GM18867 (cell line): ENCODE results near the gene POLRMT.
"Not testable (repeated sequence)": the region's sequence is repeated elsewhere in the genome, so short reads cannot be mapped to it uniquely, and the experiment has no call there.

ENCODE experiments used
- ATAC-seq: cut with Tn5 transposase; IDR thresholded peaks from one replicate; pipeline ENCODE4 v1.9.1; 2021; ENCODE audit warnings: mild to moderate bottlenecking, moderate library complexity; ENCODE audit not compliant: unreplicated experiment

The POLRMT gene

DNA sequence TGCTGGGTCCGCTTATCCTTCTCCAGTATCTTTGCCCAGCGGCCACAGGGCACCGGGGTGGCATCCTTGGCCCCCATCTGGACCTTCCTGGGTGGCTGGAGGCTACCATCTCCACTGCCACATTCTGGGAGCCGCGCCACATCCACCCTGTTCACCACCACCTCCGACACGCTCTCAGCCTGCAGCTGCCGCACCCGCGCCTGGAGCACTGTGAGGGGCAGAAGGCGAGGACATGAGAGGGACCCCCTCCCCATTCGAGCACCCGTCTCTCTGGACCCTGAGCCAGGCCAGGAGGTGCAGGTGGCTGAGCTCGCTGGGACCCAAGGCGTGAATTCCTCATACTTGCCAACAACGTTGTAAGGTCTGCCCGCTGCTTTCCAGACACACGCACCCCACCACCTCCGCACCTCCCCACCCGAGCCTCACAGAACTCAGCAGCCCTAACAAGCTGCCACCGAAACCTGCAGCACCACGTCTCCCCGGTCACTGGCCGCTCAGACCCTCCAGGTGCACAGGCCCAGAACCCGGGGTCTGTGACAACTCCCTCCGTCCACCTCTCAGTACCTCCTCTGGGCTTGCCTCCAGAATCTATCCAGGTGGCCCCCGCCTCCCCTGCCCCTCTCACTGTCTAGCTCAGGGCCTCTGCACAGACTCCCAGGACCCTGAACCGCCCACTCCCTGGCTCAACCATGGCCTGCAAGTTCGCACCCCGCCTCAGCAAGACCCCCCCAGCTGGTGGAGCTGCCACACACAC lies 3.2 kb downstream of the POLRMT start:
- ATAC-seq, result no peak

GRCh38 chr19:629515-629914 lies 3.8 kb downstream of the POLRMT start:
- ATAC-seq, result not testable (repeated sequence)

GRCh38 chr19:628168-628567 lies 5.2 kb downstream of the POLRMT start:
- no peak for ATAC-seq

DNA sequence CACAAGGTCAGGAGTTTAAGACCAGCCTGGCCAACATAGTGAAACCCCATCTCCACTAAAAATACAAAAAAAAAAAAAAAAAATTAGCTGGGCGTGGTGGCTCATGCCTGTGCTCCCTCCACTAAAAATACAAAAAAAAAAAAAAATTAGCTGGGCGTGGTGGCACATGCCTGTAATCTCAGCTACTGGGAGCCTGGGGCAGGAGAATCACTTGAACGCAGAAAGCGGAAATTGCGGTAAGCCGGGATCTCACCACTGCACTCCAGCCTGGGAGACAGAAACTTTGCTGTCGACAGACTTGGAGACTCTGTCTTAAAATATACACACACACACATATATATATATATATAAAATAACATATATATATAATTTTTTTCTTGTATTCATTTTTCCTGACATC lies 6.8 kb downstream of the POLRMT start:
- not testable (repeated sequence) for ATAC-seq

DNA sequence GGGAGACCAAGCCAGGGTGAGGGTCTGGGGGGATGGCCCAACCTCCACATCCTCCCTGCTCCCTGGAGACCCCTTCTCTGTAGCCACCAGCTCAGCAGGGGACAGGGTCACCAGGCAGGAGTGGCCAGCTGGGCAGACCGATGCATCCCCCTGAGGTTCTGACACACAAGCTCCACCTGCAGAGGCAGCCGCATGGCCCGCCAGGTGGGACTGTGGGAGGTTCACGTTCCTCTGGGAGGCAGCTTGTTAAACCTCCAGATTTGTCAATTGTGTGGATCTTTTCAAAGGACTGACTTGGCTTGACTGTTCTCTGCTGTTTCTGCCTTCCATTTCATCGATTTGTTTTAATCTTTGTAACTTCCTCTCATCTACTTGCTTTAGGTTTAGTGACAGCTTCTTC lies 8.1 kb downstream of the POLRMT start:
- ATAC-seq, result no peak

DNA sequence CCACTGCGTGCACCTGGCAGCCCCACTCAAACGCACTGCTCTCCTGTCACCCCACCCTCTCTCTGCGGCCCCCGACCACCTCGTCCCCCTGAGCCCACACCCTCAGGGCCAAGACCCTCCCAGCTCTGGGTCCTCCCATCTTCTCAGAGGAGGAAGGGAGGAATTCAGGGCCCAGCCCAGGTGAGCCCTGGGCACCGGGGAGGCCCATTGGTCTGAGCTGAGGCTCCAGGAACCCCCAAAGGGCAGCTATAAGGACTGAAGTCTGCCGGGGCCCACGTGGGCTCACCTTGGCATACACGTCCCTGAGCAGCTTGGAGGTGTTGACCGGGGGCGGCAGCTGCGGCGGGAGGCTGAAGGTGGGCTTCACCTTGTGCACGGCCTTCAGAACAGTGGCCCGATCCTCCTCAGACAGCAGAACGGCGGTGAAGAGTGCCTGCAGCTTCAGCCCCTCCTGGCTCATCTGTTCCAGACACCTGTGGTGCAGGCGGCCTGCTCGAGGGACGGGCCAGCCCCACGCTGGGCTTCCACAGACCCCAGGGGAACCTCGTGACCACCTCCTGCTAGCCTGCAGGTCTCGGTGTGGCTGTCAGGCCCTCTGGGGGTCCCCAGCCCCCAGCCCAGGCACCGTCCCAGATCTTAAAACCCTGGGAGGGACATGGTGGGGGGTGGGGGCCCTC lies 8.8 kb downstream of the POLRMT start:
- no peak for ATAC-seq

DNA sequence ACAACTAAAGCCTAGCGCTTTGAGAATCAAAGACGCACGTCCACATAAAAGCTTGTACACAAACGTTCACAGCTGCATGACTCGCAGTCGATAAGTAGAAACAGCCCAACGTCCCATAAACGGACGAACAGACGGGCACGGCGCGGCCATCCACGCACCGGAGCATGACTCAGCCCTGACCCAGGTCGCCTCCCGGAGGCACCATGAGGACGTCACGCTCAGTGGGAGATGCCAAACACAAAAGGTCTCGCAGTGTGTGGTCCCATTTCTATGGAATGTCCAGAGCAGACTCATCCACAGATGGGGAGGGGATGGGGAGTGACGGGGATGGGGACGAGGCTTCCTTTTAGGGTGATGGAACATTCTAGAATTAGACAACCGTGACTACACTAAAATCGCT lies 9.4 kb downstream of the POLRMT start:
- ATAC-seq, result no peak

DNA sequence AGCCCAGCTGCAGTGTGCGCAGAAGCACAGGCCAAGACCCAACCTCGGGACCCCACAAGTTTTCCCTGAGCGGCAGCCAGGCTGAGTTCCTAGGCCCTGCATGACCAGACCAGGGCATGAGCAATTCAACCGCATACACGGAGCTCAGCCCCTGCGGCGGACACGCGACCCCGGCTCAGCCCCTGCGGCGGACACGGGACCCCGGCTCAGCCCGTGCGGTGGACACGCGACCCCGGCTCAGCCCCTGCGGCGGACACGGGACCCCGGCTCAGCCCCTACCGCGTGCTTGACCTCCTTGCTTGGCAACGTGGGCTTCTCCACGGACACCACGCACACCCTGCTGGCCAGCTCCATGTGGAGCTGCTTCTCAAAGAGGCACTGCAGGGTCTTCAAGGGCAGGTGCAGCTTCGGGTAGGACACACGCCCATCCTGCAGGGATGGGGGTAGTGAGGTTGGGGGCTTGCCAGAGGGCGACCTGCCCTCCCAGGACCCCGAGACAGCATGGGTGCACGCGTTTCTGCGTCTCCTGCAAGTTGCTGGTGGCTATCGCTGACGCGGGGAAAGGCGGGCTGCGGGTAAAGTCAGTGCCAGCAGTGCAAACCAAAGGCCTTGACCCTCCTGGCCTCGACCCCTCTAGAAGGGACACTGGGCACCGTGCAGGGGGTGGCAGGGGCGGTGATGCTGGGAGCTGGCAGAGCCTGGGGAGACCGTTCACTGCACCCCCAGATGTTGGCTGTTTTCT lies 10.0 kb downstream of the POLRMT start:
- no peak for ATAC-seq

GRCh38 chr19:622666-623065 lies 10.7 kb downstream of the POLRMT start:
- ATAC-seq, result no peak

DNA sequence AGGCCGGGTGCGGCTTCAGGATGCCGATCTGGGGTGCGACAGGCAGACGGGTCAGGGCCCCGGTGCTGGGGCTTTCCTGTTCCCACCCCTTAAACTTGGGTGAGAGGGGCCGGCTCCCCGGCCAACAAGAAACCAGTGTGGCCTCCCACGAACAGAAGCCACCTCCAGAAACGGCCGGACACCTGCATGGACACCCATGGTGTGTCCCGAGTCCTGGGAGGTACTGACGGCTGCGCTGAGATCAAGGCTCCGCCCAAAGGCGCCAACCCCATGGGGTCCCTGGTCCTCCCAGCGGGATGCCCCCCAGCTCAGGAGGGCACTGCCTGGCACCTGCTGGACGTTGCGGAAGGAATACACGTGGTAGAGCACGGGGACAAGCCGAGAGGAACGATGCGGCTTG lies 11.5 kb downstream of the POLRMT start:
- no peak for ATAC-seq

GRCh38 chr19:621191-621590 lies 12.1 kb downstream of the POLRMT start:
- ATAC-seq, result not testable (repeated sequence)

- ATAC-seq, result no peak
These were observed 13.0 kb downstream of the POLRMT start for GRCh38 chr19:620166-620862.

GRCh38 chr19:619286-620002 lies 13.9 kb downstream of the POLRMT start:
- no peak for ATAC-seq

GRCh38 chr19:618674-619285 lies 14.6 kb downstream of the POLRMT start:
- ATAC-seq, result no peak

GRCh38 chr19:618247-618619 lies 15.1 kb downstream of the POLRMT start:
- ATAC-seq, result no peak

- ATAC-seq, result no peak
These were observed 15.6 kb downstream of the POLRMT start for GRCh38 chr19:617551-618246.

GRCh38 chr19:616747-617526 lies 16.4 kb downstream of the POLRMT start:
- ATAC-seq, result no peak

GRCh38 chr19:616062-616700 lies 17.2 kb downstream of the POLRMT start:
- ATAC-seq, result no peak
